Karpas-422 (cell line): ENCODE results near the gene OR51S1. TPM values are rescaled to one million over a fixed set of nuclear protein-coding genes. Genes with fewer than 3 reads are reported as not detected.

Source experiments
- DNase-seq: peaks from one replicate; pipeline ENCODE4 v3.0.0-alpha.2; 2015
- H2AFZ ChIP-seq: fragments of 200-600 bp; sonication (generic); 2 replicates; pipeline ENCODE4 v1.6.1; 2014; ENCODE audit warnings: antibody characterized with exemption, low read length, mixed read lengths
- H3K27ac ChIP-seq: fragments of 200-600 bp; sonication (generic); 2 replicates; pipeline ENCODE4 v1.5.1; 2014; ENCODE audit warnings: mild to moderate bottlenecking, low read length, moderate library complexity
- H3K27me3 ChIP-seq: fragments of 200-600 bp; sonication (generic); 2 replicates; pipeline ENCODE4 v1.6.1; 2014; ENCODE audit warnings: low read length, mixed read lengths
- H3K36me3 ChIP-seq: fragments of 200-600 bp; sonication (generic); 2 replicates; pipeline ENCODE4 v1.6.1; 2014; ENCODE audit warnings: low read length, mixed read lengths; ENCODE audit not compliant: insufficient read depth
- H3K4me1 ChIP-seq: fragments of 200-600 bp; sonication (generic); 2 replicates; pipeline ENCODE4 v1.6.1; 2014; ENCODE audit warnings: mild to moderate bottlenecking, low read length, mixed read lengths
- H3K4me2 ChIP-seq: fragments of 200-600 bp; sonication (generic); 2 replicates; pipeline ENCODE4 v1.6.1; 2014; ENCODE audit warnings: low read length, low read depth, mild to moderate bottlenecking; ENCODE audit not compliant: poor library complexity, severe bottlenecking
- H3K4me3 ChIP-seq: fragments of 200-600 bp; sonication (generic); 2 replicates; pipeline ENCODE4 v1.5.1; 2014; ENCODE audit warnings: mild to moderate bottlenecking, antibody characterized with exemption, low read length, mixed read lengths
- H3K79me2 ChIP-seq: fragments of 200-600 bp; sonication (generic); 2 replicates; pipeline ENCODE4 v1.6.1; 2014; ENCODE audit warnings: mild to moderate bottlenecking, low read length, mixed read lengths
- H3K9ac ChIP-seq: fragments of 200-600 bp; sonication (generic); 2 replicates; pipeline ENCODE4 v1.6.0; 2014; ENCODE audit warnings: low read length
- H3K9me2 ChIP-seq: fragments of 200-600 bp; sonication (generic), shearing (Covaris generic); replicated peaks from 2 replicates; pipeline ENCODE4 v1.6.0; 2014; ENCODE audit warnings: mild to moderate bottlenecking, low read length, moderate library complexity; ENCODE audit not compliant: insufficient read depth
- H3K9me3 ChIP-seq: fragments of 300-700, 200-600 bp; sonication (generic); 2 replicates; pipeline ENCODE4 v1.6.1; 2014; ENCODE audit warnings: low read length, mixed read lengths
- H4K20me1 ChIP-seq: fragments of 200-600 bp; sonication (generic); 2 replicates; pipeline ENCODE4 v1.6.1; 2014; ENCODE audit warnings: mild to moderate bottlenecking, antibody characterized with exemption, low read length, low read depth; ENCODE audit not compliant: insufficient read depth
- total RNA-seq: library from RNA; depleted of rRNA; stranded (reverse); fragments of >200 nt; shearing (Covaris generic); gene quantifications from 2 replicates; pipeline ENCODE4 v1.2.3, GENCODE V29; 2014; ENCODE audit warnings: low replicate concordance; rRNA removed

The OR51S1 gene, protein sequence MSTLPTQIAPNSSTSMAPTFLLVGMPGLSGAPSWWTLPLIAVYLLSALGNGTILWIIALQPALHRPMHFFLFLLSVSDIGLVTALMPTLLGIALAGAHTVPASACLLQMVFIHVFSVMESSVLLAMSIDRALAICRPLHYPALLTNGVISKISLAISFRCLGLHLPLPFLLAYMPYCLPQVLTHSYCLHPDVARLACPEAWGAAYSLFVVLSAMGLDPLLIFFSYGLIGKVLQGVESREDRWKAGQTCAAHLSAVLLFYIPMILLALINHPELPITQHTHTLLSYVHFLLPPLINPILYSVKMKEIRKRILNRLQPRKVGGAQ
- not detected in 2 replicates for total RNA-seq

DNA sequence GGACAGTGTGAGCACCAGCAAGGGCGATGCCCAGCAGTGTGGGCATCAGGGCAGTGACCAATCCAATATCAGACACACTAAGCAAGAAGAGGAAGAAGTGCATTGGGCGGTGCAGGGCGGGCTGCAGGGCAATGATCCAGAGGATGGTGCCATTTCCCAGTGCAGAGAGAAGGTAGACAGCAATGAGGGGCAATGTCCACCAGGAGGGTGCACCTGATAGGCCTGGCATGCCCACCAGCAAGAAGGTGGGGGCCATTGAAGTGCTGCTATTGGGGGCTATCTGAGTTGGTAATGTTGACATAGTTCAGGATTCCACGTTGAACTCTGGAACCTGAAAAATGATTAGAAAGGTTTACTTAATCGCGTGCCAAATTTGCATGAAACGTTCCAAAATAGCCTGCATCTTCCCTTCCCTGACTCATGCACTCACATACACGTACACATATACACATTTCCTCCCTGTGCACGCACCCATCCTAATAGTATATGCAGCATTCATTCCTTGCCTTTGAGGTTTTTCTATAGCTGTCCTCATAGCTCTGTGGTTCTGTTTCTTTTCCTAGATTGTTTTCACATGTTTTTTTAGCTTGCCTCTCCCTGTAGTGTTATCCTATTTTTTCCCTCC, at the start of gene OR51S1:
TSS of gene OR51S1 (minus strand) at position 301 of the 625 bp plus-strand sequence. CDS start at position 301, 0 bp downstream.
- H3K79me2 ChIP-seq: no peaks in the 10 kb centered on the region
- no peak within 1 kb of the TSS for H3K27ac ChIP-seq
- H2AFZ ChIP-seq: no peak within 1 kb of the TSS
- H3K27me3 ChIP-seq: no peaks in the 10 kb centered on the region
- no peaks in the 10 kb centered on the region for H4K20me1 ChIP-seq
- no peaks in the 10 kb centered on the region for H3K36me3 ChIP-seq
- no peak within 1 kb of the TSS for H3K9ac ChIP-seq
- no peak within 1 kb of the TSS for H3K4me3 ChIP-seq
- no peaks in the 10 kb centered on the region for H3K9me2 ChIP-seq
- H3K4me1 ChIP-seq: no peaks in the 10 kb centered on the region
- no peak for DNase-seq
- no peaks in the 10 kb centered on the region for H3K9me3 ChIP-seq
- H3K4me2 ChIP-seq: no peak within 1 kb of the TSS

DNA sequence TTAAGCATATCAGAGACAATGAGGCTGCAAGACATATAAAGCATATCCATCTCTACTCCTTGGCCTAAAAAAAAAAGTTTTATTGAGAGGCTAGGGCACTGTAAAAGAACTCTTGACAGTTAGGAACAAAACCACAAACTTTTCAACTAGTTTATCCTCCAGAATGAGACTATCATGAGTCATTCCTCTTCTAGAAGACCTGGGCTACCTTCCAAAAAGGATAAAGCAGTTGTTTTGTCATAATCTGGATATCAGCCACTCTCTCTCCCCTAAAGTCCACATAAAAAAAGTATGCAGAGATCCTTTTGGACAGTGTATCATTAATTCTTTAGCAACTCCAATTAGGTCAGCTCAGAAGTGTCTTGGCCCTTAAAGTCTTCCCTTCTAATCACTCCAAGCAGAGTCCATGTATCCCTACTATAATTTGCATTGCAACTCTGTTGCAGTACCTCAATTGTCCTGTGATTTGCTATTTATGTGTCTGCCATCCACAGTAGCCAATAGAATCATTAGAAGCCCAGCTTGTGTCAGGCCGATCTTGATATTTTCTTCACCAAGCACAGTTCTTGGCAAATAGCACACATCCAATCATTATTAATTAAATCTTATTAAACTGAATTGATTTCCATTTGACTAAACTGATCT, 43.1 kb upstream of the OR51S1 start:
- Histone ChIP-seq H3K4me3 (no peak overlapping the region), H3K4me2 (no peak overlapping the region), H2AFZ (no peak overlapping the region), H3K9me2 (no peaks in the 10 kb centered on the region), H3K9me3 (no peaks in the 10 kb centered on the region), H3K36me3 (no peaks in the 10 kb centered on the region), H3K4me1 (no peaks in the 10 kb centered on the region), H3K9ac (no peak overlapping the region), H3K27me3 (no peaks in the 10 kb centered on the region), H3K27ac (no peak overlapping the region), H3K79me2 (no peaks in the 10 kb centered on the region), H4K20me1 (no peaks in the 10 kb centered on the region)
- no peak for DNase-seq

DNA sequence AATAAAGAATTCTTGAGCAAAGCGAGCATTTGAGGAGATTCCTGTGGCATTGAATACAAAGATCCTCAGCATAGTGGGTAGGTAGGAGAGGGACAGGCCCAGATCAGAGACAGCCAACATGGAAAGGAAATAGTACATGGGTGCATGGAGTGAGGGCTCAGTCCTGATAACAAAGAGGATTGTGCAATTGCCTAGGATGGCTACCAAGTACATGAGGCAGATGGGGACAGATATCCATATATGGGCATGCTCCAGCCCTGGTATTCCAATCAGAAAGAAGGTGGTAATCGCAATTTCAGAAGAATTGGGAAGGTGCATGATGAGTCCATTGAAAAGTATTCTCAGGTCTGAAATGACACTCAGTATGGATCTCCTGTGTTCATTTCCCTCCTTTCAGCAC, 41.3 kb upstream of the OR51S1 start:
- H3K9ac ChIP-seq: no peak overlapping the region
- H4K20me1 ChIP-seq: no peaks in the 10 kb centered on the region
- H3K27ac ChIP-seq: no peak overlapping the region
- H3K4me3 ChIP-seq: no peak overlapping the region
- no peaks in the 10 kb centered on the region for H3K79me2 ChIP-seq
- H3K9me2 ChIP-seq: no peaks in the 10 kb centered on the region
- H3K4me1 ChIP-seq: no peaks in the 10 kb centered on the region
- no peak overlapping the region for H3K4me2 ChIP-seq
- no peak overlapping the region for H2AFZ ChIP-seq
- no peak for DNase-seq
- no peaks in the 10 kb centered on the region for H3K27me3 ChIP-seq
- H3K36me3 ChIP-seq: no peaks in the 10 kb centered on the region
- H3K9me3 ChIP-seq: no peaks in the 10 kb centered on the region

DNA sequence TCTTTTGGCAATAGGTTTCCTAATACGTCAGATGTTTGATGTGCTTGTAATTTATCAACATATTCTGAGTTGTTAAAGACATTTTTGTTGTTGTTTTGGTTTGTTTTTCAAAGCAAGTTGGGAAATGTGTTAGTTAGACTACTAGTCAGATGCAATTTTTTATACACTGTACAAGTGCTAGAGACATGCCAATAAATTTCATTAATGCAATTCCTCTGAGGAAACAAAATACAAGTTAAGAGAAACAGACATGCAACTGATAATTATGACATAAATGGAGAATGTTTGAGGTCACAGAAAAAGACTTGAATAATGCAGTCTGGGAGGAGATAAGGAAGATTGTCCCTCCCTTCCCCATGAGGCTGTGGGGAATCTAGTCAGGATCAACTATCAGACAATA, 38.6 kb upstream of the OR51S1 start:
- no peaks in the 10 kb centered on the region for H3K4me1 ChIP-seq
- H3K27ac ChIP-seq: no peak overlapping the region
- no peak for DNase-seq
- H3K9me2 ChIP-seq: no peaks in the 10 kb centered on the region
- H2AFZ ChIP-seq: no peak overlapping the region
- H4K20me1 ChIP-seq: no peaks in the 10 kb centered on the region
- no peaks in the 10 kb centered on the region for H3K79me2 ChIP-seq
- no peaks in the 10 kb centered on the region for H3K9me3 ChIP-seq
- H3K4me3 ChIP-seq: no peak overlapping the region
- H3K9ac ChIP-seq: no peak overlapping the region
- H3K4me2 ChIP-seq: no peak overlapping the region
- no peaks in the 10 kb centered on the region for H3K36me3 ChIP-seq
- H3K27me3 ChIP-seq: no peaks in the 10 kb centered on the region

DNA sequence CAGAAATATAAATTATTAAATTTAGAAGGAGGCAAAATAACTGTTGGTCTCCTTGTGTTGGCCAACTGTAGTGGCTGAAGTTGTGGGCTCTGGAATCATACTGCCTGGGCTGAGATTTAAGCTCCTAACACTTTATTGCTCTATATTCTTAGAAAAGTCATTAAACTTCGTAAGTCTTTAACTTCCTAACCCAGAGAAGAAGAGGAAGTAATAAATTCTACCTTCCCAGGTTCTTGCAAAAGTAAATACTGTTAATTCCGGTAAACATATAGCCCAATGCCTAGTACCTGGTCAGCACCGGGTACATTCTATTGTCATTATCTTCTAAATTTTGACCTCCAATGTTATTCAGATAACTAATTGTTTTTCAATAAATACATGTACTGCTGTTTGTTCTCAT, 37.2 kb upstream of the OR51S1 start:
- DNase-seq: no peak
- no peaks in the 10 kb centered on the region for H3K27me3 ChIP-seq
- no peaks in the 10 kb centered on the region for H3K4me1 ChIP-seq
- no peaks in the 10 kb centered on the region for H3K9me3 ChIP-seq
- H3K36me3 ChIP-seq: no peaks in the 10 kb centered on the region
- no peak overlapping the region for H3K4me2 ChIP-seq
- H3K9ac ChIP-seq: no peak overlapping the region
- no peaks in the 10 kb centered on the region for H4K20me1 ChIP-seq
- no peak overlapping the region for H2AFZ ChIP-seq
- no peaks in the 10 kb centered on the region for H3K9me2 ChIP-seq
- no peaks in the 10 kb centered on the region for H3K79me2 ChIP-seq
- H3K4me3 ChIP-seq: no peak overlapping the region
- H3K27ac ChIP-seq: no peak overlapping the region

DNA sequence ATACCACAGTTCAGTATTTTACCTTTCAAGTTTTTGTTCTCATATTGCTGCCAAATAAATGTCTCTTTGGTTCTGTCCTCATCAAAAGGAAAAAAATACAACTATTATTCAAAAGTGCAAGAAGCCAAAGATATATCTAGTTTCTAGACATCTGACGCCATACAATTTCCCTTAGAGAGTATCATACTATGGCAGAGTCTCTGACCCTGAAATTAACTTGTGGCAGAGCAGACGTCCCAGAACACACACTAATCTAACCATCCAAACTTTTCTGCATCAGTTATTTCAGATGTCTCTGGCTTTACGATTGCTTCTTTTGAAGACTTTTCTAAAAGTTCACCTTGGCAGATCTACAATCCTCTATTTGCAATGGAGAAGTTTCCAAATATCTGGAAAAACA, 35.4 kb upstream of the OR51S1 start:
- no peaks in the 10 kb centered on the region for H3K9me2 ChIP-seq
- no peak overlapping the region for H2AFZ ChIP-seq
- no peak overlapping the region for H3K9ac ChIP-seq
- H3K4me2 ChIP-seq: no peak overlapping the region
- no peak for DNase-seq
- H3K9me3 ChIP-seq: no peaks in the 10 kb centered on the region
- no peak overlapping the region for H3K4me3 ChIP-seq
- no peak overlapping the region for H3K27ac ChIP-seq
- no peaks in the 10 kb centered on the region for H3K79me2 ChIP-seq
- H3K4me1 ChIP-seq: no peaks in the 10 kb centered on the region
- H4K20me1 ChIP-seq: no peaks in the 10 kb centered on the region
- no peaks in the 10 kb centered on the region for H3K36me3 ChIP-seq
- no peaks in the 10 kb centered on the region for H3K27me3 ChIP-seq

DNA sequence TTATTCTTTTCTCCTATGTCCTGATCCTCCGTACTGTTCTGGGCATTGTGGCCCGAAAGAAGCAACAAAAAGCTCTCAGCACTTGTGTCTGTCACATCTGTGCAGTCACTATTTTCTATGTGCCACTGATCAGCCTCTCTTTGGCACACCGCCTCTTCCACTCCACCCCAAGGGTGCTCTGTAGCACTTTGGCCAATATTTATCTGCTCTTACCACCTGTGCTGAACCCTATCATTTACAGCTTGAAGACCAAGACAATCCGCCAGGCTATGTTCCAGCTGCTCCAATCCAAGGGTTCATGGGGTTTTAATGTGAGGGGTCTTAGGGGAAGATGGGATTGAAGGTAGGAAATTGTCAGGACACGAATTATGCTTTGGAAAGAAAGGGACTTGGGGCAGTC, 33.5 kb upstream of the OR51S1 start:
- Histone ChIP-seq H3K4me1 (no peaks in the 10 kb centered on the region), H2AFZ (no peak overlapping the region), H3K4me3 (no peak overlapping the region), H4K20me1 (no peaks in the 10 kb centered on the region), H3K9me3 (no peaks in the 10 kb centered on the region), H3K79me2 (no peaks in the 10 kb centered on the region), H3K9me2 (no peaks in the 10 kb centered on the region), H3K36me3 (no peaks in the 10 kb centered on the region), H3K4me2 (no peak overlapping the region), H3K27ac (no peak overlapping the region), H3K27me3 (no peaks in the 10 kb centered on the region), H3K9ac (no peak overlapping the region)
- DNase-seq: no peak

DNA sequence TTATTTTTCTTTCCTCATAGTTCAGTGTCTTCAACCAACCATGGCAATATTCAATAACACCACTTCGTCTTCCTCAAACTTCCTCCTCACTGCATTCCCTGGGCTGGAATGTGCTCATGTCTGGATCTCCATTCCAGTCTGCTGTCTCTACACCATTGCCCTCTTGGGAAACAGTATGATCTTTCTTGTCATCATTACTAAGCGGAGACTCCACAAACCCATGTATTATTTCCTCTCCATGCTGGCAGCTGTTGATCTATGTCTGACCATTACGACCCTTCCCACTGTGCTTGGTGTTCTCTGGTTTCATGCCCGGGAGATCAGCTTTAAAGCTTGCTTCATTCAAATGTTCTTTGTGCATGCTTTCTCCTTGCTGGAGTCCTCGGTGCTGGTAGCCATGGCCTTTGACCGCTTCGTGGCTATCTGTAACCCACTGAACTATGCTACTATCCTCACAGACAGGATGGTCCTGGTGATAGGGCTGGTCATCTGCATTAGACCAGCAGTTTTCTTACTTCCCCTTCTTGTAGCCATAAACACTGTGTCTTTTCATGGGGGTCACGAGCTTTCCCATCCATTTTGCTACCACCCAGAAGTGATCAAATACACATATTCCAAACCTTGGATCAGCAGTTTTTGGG, 33.0 kb upstream of the OR51S1 start, which contains the start of gene OR51T1:
TSS of gene OR51T1 (plus strand) at position 41 of the 641 bp plus-strand sequence. CDS start at position 41, 0 bp downstream.
- Histone ChIP-seq H3K9ac (no peak within 1 kb of the TSS), H3K4me3 (no peak within 1 kb of the TSS)
- no peak for DNase-seq

More for the DNA sequence above, 33.0 kb upstream of the OR51S1 start, which contains the start of gene OR51T1:
- Histone ChIP-seq H3K79me2 (no peaks in the 10 kb centered on the region), H3K36me3 (no peaks in the 10 kb centered on the region), H3K27ac (no peak within 1 kb of the TSS), H3K27me3 (no peaks in the 10 kb centered on the region), H3K9me2 (no peaks in the 10 kb centered on the region), H3K9me3 (no peaks in the 10 kb centered on the region), H3K4me2 (no peak within 1 kb of the TSS), H2AFZ (no peak within 1 kb of the TSS), H4K20me1 (no peaks in the 10 kb centered on the region), H3K4me1 (no peaks in the 10 kb centered on the region)
